Erythroblast (primary cell): ENCODE results near the gene GFY.

Experiments used
- GATA1 ChIP-seq: IDR thresholded peaks from 2 replicates; pipeline ENCODE4 v1.6.1; 2011; ENCODE audit warnings: low read depth, mild to moderate bottlenecking, control low read depth, low read length, moderate library complexity
- POLR2A ChIP-seq: IDR thresholded peaks from 2 replicates; pipeline ENCODE4 v1.6.1; 2011; ENCODE audit warnings: mild to moderate bottlenecking, low read length

DNA sequence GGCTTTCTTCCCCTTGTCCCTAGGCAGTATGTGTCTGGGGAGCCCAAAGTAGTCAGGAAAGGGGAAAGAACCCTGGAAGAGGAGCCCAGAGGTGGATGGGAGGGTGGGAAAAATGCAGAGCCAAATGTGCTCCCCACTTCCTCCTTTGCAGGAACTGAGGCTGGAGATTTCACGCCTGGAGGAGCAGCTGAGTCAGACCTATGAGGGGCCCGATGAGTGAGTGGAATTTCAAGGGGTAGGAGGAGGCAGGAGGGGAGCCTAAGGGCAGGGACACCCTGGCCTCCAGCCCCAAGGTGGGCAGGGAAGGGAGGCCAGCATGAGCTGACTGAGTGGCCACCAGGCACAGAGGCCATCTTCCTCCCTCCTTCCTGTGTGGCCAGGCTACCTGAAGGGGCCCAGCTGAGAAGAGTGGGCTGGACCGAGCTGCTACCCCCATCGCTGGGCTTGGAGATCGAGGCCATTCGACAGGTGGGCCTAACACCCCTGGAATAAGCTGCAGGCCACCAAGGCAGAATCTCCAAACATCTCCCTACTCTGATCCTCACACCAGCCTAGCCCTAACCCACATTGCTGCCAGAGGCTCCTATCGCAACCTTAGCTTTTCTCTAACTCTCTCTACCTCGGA lies 16.3 kb upstream of the GFY start:
- TF ChIP-seq POLR2A (no peak), GATA1 (no peak)
